Measurements from ENCODE around the gene PRRT1.

DNA sequence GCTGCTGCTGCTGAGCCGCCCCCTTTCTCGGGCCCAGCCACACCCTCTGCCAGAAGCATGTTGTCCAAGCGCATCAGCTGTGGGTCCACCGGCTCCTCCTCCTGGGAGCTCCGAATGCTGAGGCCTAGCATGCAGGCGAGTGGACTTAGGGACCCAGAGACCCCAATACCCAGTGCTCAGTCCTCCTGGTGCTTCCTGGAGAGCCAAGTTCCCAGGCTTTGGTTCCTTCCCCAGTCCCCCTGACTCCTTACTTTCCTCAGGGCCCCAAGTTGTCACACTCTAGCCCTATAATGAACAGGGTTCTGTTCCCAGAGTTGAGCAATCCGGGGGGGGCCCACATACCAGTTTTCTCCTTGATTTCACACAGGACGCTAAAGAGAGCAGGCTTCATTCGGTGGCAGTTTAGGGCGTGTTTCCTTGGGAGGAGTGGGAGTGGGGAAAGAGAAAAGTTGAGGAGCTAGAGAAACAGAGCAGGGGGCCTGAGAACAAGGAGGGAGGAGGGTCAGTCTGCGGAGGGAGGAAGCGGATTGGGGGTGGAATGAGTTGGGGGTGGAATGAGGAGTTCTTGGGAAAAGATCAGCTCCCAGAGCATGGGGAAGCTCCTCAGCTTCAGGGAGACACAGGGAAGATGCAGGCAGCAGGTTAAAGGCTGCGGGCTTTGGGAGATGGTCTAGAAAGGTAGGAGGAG lies 36.8 kb upstream of the PRRT1 start:
- TF ChIP-seq, protein P1, sequence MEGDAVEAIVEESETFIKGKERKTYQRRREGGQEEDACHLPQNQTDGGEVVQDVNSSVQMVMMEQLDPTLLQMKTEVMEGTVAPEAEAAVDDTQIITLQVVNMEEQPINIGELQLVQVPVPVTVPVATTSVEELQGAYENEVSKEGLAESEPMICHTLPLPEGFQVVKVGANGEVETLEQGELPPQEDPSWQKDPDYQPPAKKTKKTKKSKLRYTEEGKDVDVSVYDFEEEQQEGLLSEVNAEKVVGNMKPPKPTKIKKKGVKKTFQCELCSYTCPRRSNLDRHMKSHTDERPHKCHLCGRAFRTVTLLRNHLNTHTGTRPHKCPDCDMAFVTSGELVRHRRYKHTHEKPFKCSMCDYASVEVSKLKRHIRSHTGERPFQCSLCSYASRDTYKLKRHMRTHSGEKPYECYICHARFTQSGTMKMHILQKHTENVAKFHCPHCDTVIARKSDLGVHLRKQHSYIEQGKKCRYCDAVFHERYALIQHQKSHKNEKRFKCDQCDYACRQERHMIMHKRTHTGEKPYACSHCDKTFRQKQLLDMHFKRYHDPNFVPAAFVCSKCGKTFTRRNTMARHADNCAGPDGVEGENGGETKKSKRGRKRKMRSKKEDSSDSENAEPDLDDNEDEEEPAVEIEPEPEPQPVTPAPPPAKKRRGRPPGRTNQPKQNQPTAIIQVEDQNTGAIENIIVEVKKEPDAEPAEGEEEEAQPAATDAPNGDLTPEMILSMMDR (optimal IDR thresholded peaks at IDR 0.05 in 1 of 3, IDR thresholded peaks at IDR 0.05 in 1 of 3, conservative IDR thresholded peaks at IDR 0.05 in 1 of 3; ENCODE audit: extremely low read depth in 1 of 3, insufficient read depth in 2 of 3, low read length in 3 of 3), result no peak
- TF ChIP-seq EZH2 (IDR thresholded peaks at IDR 0.05; ENCODE audit: low read length), result no peak
